H1 (cell line): ENCODE data around the gene MYBL2.

Source experiments
- EP300 ChIP-seq, 2 experiments: IDR thresholded peaks; 1 replicate in 1 of 2; 2 replicates in 1 of 2; pipeline ENCODE4 v1.6.1; 2011 to 2012; ENCODE audit warnings: low read depth in 2 of 2, low read length in 2 of 2, mild to moderate bottlenecking in 2 of 2, borderline replicate concordance in 1 of 2, inconsistent platforms in 1 of 2, moderate library complexity in 1 of 2
- POLR2A ChIP-seq, 2 experiments: IDR thresholded peaks; 1 replicate in 1 of 2; 2 replicates in 1 of 2; pipeline ENCODE4 v1.6.1; 2011; ENCODE audit warnings: low read depth in 2 of 2, low read length in 2 of 2, mild to moderate bottlenecking in 2 of 2; ENCODE audit errors: control extremely low read depth in 1 of 2
- RAD21 ChIP-seq, 2 experiments: IDR thresholded peaks in 1 of 2; conservative IDR thresholded peaks in 1 of 2; 2 replicates each; pipeline ENCODE4 v1.6.1; 2011; ENCODE audit warnings: low read depth in 2 of 2, low read length in 2 of 2, improper control_type of control experiment in 1 of 2, inconsistent platforms in 1 of 2, mild to moderate bottlenecking in 1 of 2, moderate library complexity in 1 of 2
- TF ChIP-seq, protein P1 (sequence below), 3 experiments: IDR thresholded peaks; 1 replicate in 2 of 3; 2 replicates in 1 of 3; pipeline versions ENCODE4 v1.5.1 to v1.6.1; 2011; ENCODE audit warnings: low read length in 3 of 3, mild to moderate bottlenecking in 3 of 3, inconsistent platforms in 2 of 3, low read depth in 1 of 3, moderate library complexity in 1 of 3; ENCODE audit not compliant: insufficient read depth in 1 of 3; ENCODE audit errors: control extremely low read depth in 1 of 3

DNA sequence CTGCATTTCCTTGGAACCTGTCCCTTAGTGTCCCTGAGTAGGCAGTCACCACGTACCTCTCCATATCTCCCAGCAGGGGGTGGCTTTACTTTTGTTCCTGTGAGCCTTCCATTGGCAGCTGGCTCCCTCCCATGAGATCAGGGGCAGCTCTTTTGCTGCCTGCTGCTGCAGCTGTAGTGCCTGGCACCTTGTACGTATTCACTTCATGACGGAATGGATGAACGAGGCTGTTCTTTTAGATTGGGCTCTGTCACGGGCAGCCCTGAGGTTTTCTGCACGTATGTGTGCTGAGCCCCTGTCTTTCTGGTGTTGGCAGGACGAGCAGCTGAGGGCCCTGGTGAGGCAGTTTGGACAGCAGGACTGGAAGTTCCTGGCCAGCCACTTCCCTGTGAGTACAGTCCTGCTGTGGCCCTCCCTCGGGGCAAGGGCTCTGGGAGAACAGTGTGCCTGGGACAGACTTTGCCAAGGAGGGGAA lies 14.6 kb downstream of the MYBL2 start:
- TF ChIP-seq RAD21 (IDR thresholded peaks at IDR 0.05 in 1 of 2, conservative IDR thresholded peaks at IDR 0.05 in 1 of 2; ENCODE audit: low read depth in 2 of 2, low read length in 2 of 2) (no peak), POLR2A (IDR thresholded peaks at IDR 0.05; ENCODE audit: control extremely low read depth in 1 of 2, low read depth in 2 of 2, low read length in 2 of 2) (no peak), EP300 (IDR thresholded peaks at IDR 0.05; ENCODE audit: borderline replicate concordance in 1 of 2, low read depth in 2 of 2, low read length in 2 of 2) (no peak)
- TF ChIP-seq, protein P1, sequence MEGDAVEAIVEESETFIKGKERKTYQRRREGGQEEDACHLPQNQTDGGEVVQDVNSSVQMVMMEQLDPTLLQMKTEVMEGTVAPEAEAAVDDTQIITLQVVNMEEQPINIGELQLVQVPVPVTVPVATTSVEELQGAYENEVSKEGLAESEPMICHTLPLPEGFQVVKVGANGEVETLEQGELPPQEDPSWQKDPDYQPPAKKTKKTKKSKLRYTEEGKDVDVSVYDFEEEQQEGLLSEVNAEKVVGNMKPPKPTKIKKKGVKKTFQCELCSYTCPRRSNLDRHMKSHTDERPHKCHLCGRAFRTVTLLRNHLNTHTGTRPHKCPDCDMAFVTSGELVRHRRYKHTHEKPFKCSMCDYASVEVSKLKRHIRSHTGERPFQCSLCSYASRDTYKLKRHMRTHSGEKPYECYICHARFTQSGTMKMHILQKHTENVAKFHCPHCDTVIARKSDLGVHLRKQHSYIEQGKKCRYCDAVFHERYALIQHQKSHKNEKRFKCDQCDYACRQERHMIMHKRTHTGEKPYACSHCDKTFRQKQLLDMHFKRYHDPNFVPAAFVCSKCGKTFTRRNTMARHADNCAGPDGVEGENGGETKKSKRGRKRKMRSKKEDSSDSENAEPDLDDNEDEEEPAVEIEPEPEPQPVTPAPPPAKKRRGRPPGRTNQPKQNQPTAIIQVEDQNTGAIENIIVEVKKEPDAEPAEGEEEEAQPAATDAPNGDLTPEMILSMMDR (IDR thresholded peaks at IDR 0.05; ENCODE audit: control extremely low read depth in 1 of 3, insufficient read depth in 1 of 3, low read depth in 1 of 3, low read length in 3 of 3): no peak
